Measurements from ENCODE around the gene UBE2S.

- TF ChIP-seq CTCF (IDR thresholded peaks at IDR 0.05; ENCODE audit: insufficient read depth, low read length, poor library complexity, severe bottlenecking) (no peak), EZH2phosphoT487 (conservative IDR thresholded peaks at IDR 0.05; ENCODE audit: low read length) (no peak)
These were observed 12.1 kb upstream of the UBE2S start for GRCh38 chr19:55419624-55420236.
